Stomach smooth muscle (tissue), 2 donors: ENCODE results near the gene FAM107B.

Source experiments
- H3K27ac ChIP-seq: one replicate; pipeline ENCODE4 v1.7.0; 2013; ENCODE audit warnings: mild to moderate bottlenecking, low read length, inconsistent platforms
- H3K27me3 ChIP-seq, 2 donors: one replicate each; pipeline ENCODE4 v1.7.0; 2013; ENCODE audit warnings: low read length in 2 of 2; ENCODE audit not compliant: insufficient read depth in 2 of 2, control insufficient read depth in 1 of 2
- H3K36me3 ChIP-seq, 2 donors: one replicate each; pipeline ENCODE4 v1.7.0; 2013; ENCODE audit warnings: low read length in 2 of 2; ENCODE audit not compliant: control insufficient read depth in 2 of 2, insufficient read depth in 2 of 2
- H3K4me1 ChIP-seq: one replicate; pipeline ENCODE4 v1.7.0; 2013; ENCODE audit warnings: low read length; ENCODE audit not compliant: control insufficient read depth, insufficient read depth
- H3K4me3 ChIP-seq, 2 donors: one replicate each; pipeline ENCODE4 v1.7.0; 2013; ENCODE audit warnings: low read length in 2 of 2
- H3K9ac ChIP-seq, 2 donors: one replicate each; pipeline ENCODE4 v1.7.0; 2013; ENCODE audit warnings: low read length in 2 of 2, mild to moderate bottlenecking in 1 of 2
- H3K9me3 ChIP-seq, 2 donors: one replicate each; pipeline ENCODE4 v1.7.0; 2013; ENCODE audit warnings: low read length in 2 of 2; ENCODE audit not compliant: control insufficient read depth in 2 of 2
- donor health status: healthy.
- donor health status: Pancreatic carcinoma.

The FAM107B gene

GRCh38 chr10:14775656-14776055, 959 bp upstream of the FAM107B start:
- no peak overlapping the region for H3K4me3 ChIP-seq
- no peaks in the 10 kb centered on the region for H3K9me3 ChIP-seq
- H3K4me1 ChIP-seq = peaks cover 2% of the 10 kb centered on the region
- H3K36me3 ChIP-seq = no peaks in the 10 kb centered on the region
- no peaks in the 10 kb centered on the region for H3K27me3 ChIP-seq
- H3K9ac ChIP-seq = no peak overlapping the region
- no peak overlapping the region for H3K27ac ChIP-seq

GRCh38 chr10:14774214-14774580, 500 bp downstream of the FAM107B start:
- no peak overlapping the region for H3K4me3 ChIP-seq
- no peak overlapping the region for H3K27ac ChIP-seq

GRCh38 chr10:14773551-14774213, 1.0 kb downstream of the FAM107B start:
- Histone ChIP-seq H3K27ac (no peak overlapping the region), H3K36me3 (no peaks in the 10 kb centered on the region)

More at GRCh38 chr10:14774214-14774580, 500 bp downstream of the FAM107B start:
- no peaks in the 10 kb centered on the region for H3K27me3 ChIP-seq
- H3K4me1 ChIP-seq = no peaks in the 10 kb centered on the region
- H3K9ac ChIP-seq = no peak overlapping the region
- no peaks in the 10 kb centered on the region for H3K9me3 ChIP-seq
- no peaks in the 10 kb centered on the region for H3K36me3 ChIP-seq

GRCh38 chr10:14772399-14772798, 2.3 kb downstream of the FAM107B start:
- Histone ChIP-seq H3K27ac (no peak overlapping the region), H3K36me3 (no peaks in the 10 kb centered on the region), H3K9me3 (no peaks in the 10 kb centered on the region), H3K4me3 (no peak overlapping the region), H3K4me1 (no peaks in the 10 kb centered on the region), H3K9ac (no peak overlapping the region), H3K27me3 (no peaks in the 10 kb centered on the region)

More at GRCh38 chr10:14773551-14774213, 1.0 kb downstream of the FAM107B start:
- H3K4me1 ChIP-seq = no peaks in the 10 kb centered on the region
- no peak overlapping the region for H3K9ac ChIP-seq
- no peak overlapping the region for H3K4me3 ChIP-seq
- no peaks in the 10 kb centered on the region for H3K9me3 ChIP-seq
- no peaks in the 10 kb centered on the region for H3K27me3 ChIP-seq

GRCh38 chr10:14770927-14771326, 3.8 kb downstream of the FAM107B start:
- Histone ChIP-seq H3K4me1 (no peaks in the 10 kb centered on the region), H3K9me3 (no peaks in the 10 kb centered on the region), H3K27me3 (no peaks in the 10 kb centered on the region), H3K9ac (no peak overlapping the region), H3K27ac (no peak overlapping the region), H3K4me3 (no peak overlapping the region), H3K36me3 (no peaks in the 10 kb centered on the region)

GRCh38 chr10:14761372-14761771, 13.3 kb downstream of the FAM107B start:
- Histone ChIP-seq H3K4me3 (no peak overlapping the region), H3K9ac (no peak overlapping the region), H3K4me1 (no peaks in the 10 kb centered on the region), H3K27ac (no peak overlapping the region), H3K36me3 (no peaks in the 10 kb centered on the region), H3K27me3 (no peaks in the 10 kb centered on the region), H3K9me3 (no peaks in the 10 kb centered on the region)

GRCh38 chr10:14758994-14759664, 15.6 kb downstream of the FAM107B start:
- H3K9ac ChIP-seq = no peak overlapping the region
- no peaks in the 10 kb centered on the region for H3K36me3 ChIP-seq
- H3K27ac ChIP-seq = no peak overlapping the region
- no peaks in the 10 kb centered on the region for H3K9me3 ChIP-seq
- no peaks in the 10 kb centered on the region for H3K4me1 ChIP-seq
- no peak overlapping the region for H3K4me3 ChIP-seq
- no peaks in the 10 kb centered on the region for H3K27me3 ChIP-seq

- Histone ChIP-seq H3K27ac (no peak overlapping the region), H3K9me3 (no peaks in the 10 kb centered on the region), H3K36me3 (no peaks in the 10 kb centered on the region), H3K4me1 (no peaks in the 10 kb centered on the region), H3K9ac (no peak overlapping the region), H3K27me3 (no peaks in the 10 kb centered on the region), H3K4me3 (no peak overlapping the region)
Measured at GRCh38 chr10:14758451-14758850, 16.2 kb downstream of the FAM107B start.

- H3K36me3 ChIP-seq = no peaks in the 10 kb centered on the region
- no peaks in the 10 kb centered on the region for H3K27me3 ChIP-seq
- no peak overlapping the region for H3K4me3 ChIP-seq
- no peaks in the 10 kb centered on the region for H3K9me3 ChIP-seq
- H3K9ac ChIP-seq = no peak overlapping the region
- no peak overlapping the region for H3K27ac ChIP-seq
- H3K4me1 ChIP-seq = no peaks in the 10 kb centered on the region
Measured at GRCh38 chr10:14757986-14758385, 16.7 kb downstream of the FAM107B start.

GRCh38 chr10:14757394-14757793, 17.3 kb downstream of the FAM107B start:
- no peak overlapping the region for H3K4me3 ChIP-seq
- H3K27ac ChIP-seq = no peak overlapping the region
- no peaks in the 10 kb centered on the region for H3K27me3 ChIP-seq
- no peaks in the 10 kb centered on the region for H3K4me1 ChIP-seq
- no peak overlapping the region for H3K9ac ChIP-seq
- no peaks in the 10 kb centered on the region for H3K36me3 ChIP-seq
- no peaks in the 10 kb centered on the region for H3K9me3 ChIP-seq

- Histone ChIP-seq H3K27ac (no peak overlapping the region), H3K9ac (no peak overlapping the region), H3K36me3 (no peaks in the 10 kb centered on the region), H3K9me3 (no peaks in the 10 kb centered on the region), H3K27me3 (no peaks in the 10 kb centered on the region), H3K4me3 (no peak overlapping the region), H3K4me1 (peaks cover 21% of the 10 kb centered on the region)
Measured at GRCh38 chr10:14753441-14753840, 21.3 kb downstream of the FAM107B start.
